IMR-90 (cell line): Measurements from ENCODE around the gene ST3GAL3.

Experiments used
- BHLHE40 ChIP-seq: fragments of 150-350 bp; IDR thresholded peaks from 2 replicates; pipeline ENCODE4 v1.6.1; 2016; ENCODE audit warnings: mild to moderate bottlenecking, low read depth, low read length
- CHD1 ChIP-seq: IDR thresholded peaks from 2 replicates; pipeline ENCODE4 v1.6.1; 2012; ENCODE audit warnings: low read depth, low read length, improper control_type of control experiment
- CTCF ChIP-seq: conservative IDR thresholded peaks from 2 replicates; pipeline ENCODE4 v1.5.1; 2012; ENCODE audit warnings: mild to moderate bottlenecking, low read depth, low read length, improper control_type of control experiment
- FOS ChIP-seq: fragments of 150-350 bp; IDR thresholded peaks from 2 replicates; pipeline ENCODE4 v1.6.1; 2016; ENCODE audit warnings: low read depth, low read length
- MAFK ChIP-seq: IDR thresholded peaks from 2 replicates; pipeline ENCODE4 v1.6.1; 2012; ENCODE audit warnings: low read depth, low read length, improper control_type of control experiment
- POLR2A ChIP-seq: IDR thresholded peaks from 2 replicates; pipeline ENCODE4 v1.6.1; 2012; ENCODE audit warnings: mild to moderate bottlenecking, low read depth, low read length
- RAD21 ChIP-seq: IDR thresholded peaks from 2 replicates; pipeline ENCODE4 v1.6.1; 2012; ENCODE audit warnings: low read length, improper control_type of control experiment
- RCOR1 ChIP-seq: IDR thresholded peaks from 2 replicates; pipeline ENCODE4 v1.6.1; 2012; ENCODE audit warnings: mild to moderate bottlenecking, low read length, improper control_type of control experiment; ENCODE audit not compliant: insufficient replicate concordance
- RFX5 ChIP-seq: IDR thresholded peaks from 2 replicates; pipeline ENCODE4 v1.8.0; 2012; ENCODE audit warnings: low read depth, mild to moderate bottlenecking, low read length, moderate library complexity
- TF ChIP-seq, protein P1 (sequence below): fragments of 150-350 bp; IDR thresholded peaks from 2 replicates; pipeline ENCODE4 v1.6.1; 2017; ENCODE audit warnings: mild to moderate bottlenecking, antibody characterized with exemption, low read length, low read depth

DNA sequence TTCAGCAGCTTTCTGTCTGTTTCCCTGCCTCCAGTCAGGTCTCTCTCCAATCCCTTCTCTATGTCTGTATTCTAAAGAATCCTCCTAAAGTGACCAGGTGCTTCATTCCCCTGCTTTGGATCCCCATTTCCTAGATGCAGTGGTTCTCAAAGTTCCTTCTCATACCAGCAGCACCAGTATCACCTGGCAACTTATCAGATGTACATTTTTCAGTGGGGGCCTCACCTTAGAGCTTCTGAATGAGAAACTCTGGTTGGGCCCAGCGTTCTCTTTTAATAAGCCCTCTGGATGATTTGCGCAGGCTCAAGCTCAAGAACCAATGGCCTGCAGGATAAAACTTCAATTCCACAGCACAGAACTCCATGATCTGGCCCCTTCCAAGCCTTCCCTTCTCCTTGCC lies 200.9 kb downstream of the ST3GAL3 start:
- TF ChIP-seq CTCF (no peak), FOS (no peak), CHD1 (no peak), POLR2A (no peak), MAFK (no peak), BHLHE40 (no peak), RFX5 (no peak), RAD21 (no peak), RCOR1 (no peak)
- TF ChIP-seq, protein P1, sequence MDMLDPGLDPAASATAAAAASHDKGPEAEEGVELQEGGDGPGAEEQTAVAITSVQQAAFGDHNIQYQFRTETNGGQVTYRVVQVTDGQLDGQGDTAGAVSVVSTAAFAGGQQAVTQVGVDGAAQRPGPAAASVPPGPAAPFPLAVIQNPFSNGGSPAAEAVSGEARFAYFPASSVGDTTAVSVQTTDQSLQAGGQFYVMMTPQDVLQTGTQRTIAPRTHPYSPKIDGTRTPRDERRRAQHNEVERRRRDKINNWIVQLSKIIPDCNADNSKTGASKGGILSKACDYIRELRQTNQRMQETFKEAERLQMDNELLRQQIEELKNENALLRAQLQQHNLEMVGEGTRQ = no peak
